GM12875 (cell line): ENCODE data around the gene PSORS1C2.
"Not testable (repeated sequence)": the region's sequence is repeated elsewhere in the genome, so short reads cannot be mapped to it uniquely, and the experiment has no call there.

ENCODE experiments used
- H3K4me3 ChIP-seq: one replicate; pipeline ENCODE4 v1.5.1; 2011; ENCODE audit warnings: low read depth, low read length, control low read depth
- CTCF ChIP-seq: IDR thresholded peaks from 2 replicates; pipeline ENCODE4 v1.5.1; 2011; ENCODE audit warnings: low read depth, mild to moderate bottlenecking, control low read depth, inconsistent platforms, low read length, moderate library complexity, borderline replicate concordance; ENCODE audit not compliant: insufficient read depth

PSORS1C2 gene

GRCh38 chr6:31170987-31171671 is 32.3 kb upstream of the PSORS1C2 start:
- TF ChIP-seq CTCF = no peak
- H3K4me3 ChIP-seq = no peak overlapping the region

- no peak within 1 kb of the TSS for H3K4me3 ChIP-seq
- no peak for TF ChIP-seq CTCF
These were observed 31.7 kb upstream of the PSORS1C2 start, which contains the start of gene POU5F1 for GRCh38 chr6:31170600-31170881. Gene POU5F1 (minus strand): TSS chr6:31170682. CDS start chr6:31170620, 62 bp downstream.

GRCh38 chr6:31169858-31170599 is 31.2 kb upstream of the PSORS1C2 start:
- not testable (repeated sequence) for H3K4me3 ChIP-seq

GRCh38 chr6:31169123-31169857 is 30.4 kb upstream of the PSORS1C2 start:
- TF ChIP-seq CTCF = no peak
- no peak overlapping the region for H3K4me3 ChIP-seq

- H3K4me3 ChIP-seq = no peak overlapping the region
- no peak for TF ChIP-seq CTCF
These were observed 29.7 kb upstream of the PSORS1C2 start for GRCh38 chr6:31168606-31169005.

- no peak for TF ChIP-seq CTCF
These were observed 27.1 kb upstream of the PSORS1C2 start for GRCh38 chr6:31165986-31166385.

GRCh38 chr6:31165064-31165832 is 26.4 kb upstream of the PSORS1C2 start:
- H3K4me3 ChIP-seq = not testable (repeated sequence)

More at GRCh38 chr6:31165986-31166385, 27.1 kb upstream of the PSORS1C2 start:
- H3K4me3 ChIP-seq = no peak overlapping the region

- H3K4me3 ChIP-seq = not testable (repeated sequence)
These were observed 25.7 kb upstream of the PSORS1C2 start for GRCh38 chr6:31164475-31165063.
